HL-60 (cell line): ENCODE measurements around the gene TSC22D2.

Experiments
- DNase-seq, 2 experiments: peaks; one replicate each; pipeline ENCODE4 v3.0.0-alpha.2; 2010 to 2020; ENCODE audit warnings: low read depth in 1 of 2, low spot score in 1 of 2
- H3K27ac ChIP-seq: fragments of 250-450 bp; sonication (Bioruptor Pico); replicated peaks from 2 replicates; pipeline ENCODE4 v1.5.1; 2020; ENCODE audit warnings: mild to moderate bottlenecking, moderate library complexity
- H3K27me3 ChIP-seq: fragments of 250-450 bp; sonication (Bioruptor Pico); 2 replicates; pipeline ENCODE4 v1.5.1; 2021; ENCODE audit warnings: mild to moderate bottlenecking, moderate library complexity; ENCODE audit not compliant: insufficient read depth, poor library complexity, severe bottlenecking
- H3K4me3 ChIP-seq: replicated peaks from 2 replicates; pipeline ENCODE4 v1.5.1; 2011; ENCODE audit warnings: mild to moderate bottlenecking, control low read depth, low read length; ENCODE audit not compliant: insufficient read depth
- GABPA ChIP-seq: IDR thresholded peaks from 2 replicates; pipeline ENCODE4 v1.6.1; 2012; ENCODE audit warnings: low read depth
- POLR2AphosphoS5 ChIP-seq: IDR thresholded peaks from 2 replicates; pipeline ENCODE4 v1.6.1; 2012; ENCODE audit warnings: low read depth
- SPI1 ChIP-seq: IDR thresholded peaks from 2 replicates; pipeline ENCODE4 v1.6.1; 2012; ENCODE audit warnings: low read depth, mild to moderate bottlenecking, borderline replicate concordance
- TF ChIP-seq, protein P1 (sequence below): IDR thresholded peaks from one replicate; pipeline ENCODE4 v1.5.1; 2011; ENCODE audit warnings: low read length, control low read depth, inconsistent platforms; ENCODE audit not compliant: insufficient read depth
- TF ChIP-seq, protein P2 (sequence below): IDR thresholded peaks from 2 replicates; pipeline ENCODE4 v1.6.1; 2012; ENCODE audit warnings: low read depth; ENCODE audit not compliant: insufficient replicate concordance

TSC22D2 gene

DNA sequence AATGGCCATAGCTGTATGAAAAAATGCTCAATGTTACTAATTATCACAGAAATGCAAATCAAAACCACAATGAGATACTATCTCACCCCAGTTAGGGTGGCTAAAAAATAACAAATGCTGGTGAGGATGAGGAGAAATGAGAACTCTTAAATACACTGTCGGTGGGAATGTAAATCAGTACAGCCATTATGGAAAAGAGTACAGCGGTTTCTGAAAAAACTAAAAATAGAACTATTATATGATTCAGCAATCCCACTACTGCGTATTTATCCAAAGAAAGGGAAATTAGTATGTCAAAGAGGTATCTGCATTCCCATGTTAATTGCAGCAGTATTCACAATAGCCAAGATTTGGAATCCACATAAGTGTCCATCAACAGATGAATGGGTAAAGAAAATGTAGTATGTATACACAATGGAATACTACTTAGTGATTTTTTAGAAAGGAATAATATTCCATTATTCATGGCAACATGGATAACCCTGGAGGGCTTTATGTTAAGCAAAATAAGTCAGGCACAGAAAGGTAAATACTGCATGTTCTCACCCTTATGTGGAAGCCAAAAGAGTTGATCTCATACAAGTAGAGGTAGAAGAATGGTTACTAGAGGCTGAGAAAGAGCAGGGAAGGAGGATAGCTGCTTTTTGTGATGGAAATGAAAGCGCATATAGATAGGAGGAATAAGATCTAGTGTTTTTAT, 103.2 kb downstream of the TSC22D2 start:
- TF ChIP-seq, protein P1, sequence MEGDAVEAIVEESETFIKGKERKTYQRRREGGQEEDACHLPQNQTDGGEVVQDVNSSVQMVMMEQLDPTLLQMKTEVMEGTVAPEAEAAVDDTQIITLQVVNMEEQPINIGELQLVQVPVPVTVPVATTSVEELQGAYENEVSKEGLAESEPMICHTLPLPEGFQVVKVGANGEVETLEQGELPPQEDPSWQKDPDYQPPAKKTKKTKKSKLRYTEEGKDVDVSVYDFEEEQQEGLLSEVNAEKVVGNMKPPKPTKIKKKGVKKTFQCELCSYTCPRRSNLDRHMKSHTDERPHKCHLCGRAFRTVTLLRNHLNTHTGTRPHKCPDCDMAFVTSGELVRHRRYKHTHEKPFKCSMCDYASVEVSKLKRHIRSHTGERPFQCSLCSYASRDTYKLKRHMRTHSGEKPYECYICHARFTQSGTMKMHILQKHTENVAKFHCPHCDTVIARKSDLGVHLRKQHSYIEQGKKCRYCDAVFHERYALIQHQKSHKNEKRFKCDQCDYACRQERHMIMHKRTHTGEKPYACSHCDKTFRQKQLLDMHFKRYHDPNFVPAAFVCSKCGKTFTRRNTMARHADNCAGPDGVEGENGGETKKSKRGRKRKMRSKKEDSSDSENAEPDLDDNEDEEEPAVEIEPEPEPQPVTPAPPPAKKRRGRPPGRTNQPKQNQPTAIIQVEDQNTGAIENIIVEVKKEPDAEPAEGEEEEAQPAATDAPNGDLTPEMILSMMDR, result no peak
- no peak for TF ChIP-seq GABPA
- no peak for TF ChIP-seq POLR2AphosphoS5
- TF ChIP-seq, protein P2, sequence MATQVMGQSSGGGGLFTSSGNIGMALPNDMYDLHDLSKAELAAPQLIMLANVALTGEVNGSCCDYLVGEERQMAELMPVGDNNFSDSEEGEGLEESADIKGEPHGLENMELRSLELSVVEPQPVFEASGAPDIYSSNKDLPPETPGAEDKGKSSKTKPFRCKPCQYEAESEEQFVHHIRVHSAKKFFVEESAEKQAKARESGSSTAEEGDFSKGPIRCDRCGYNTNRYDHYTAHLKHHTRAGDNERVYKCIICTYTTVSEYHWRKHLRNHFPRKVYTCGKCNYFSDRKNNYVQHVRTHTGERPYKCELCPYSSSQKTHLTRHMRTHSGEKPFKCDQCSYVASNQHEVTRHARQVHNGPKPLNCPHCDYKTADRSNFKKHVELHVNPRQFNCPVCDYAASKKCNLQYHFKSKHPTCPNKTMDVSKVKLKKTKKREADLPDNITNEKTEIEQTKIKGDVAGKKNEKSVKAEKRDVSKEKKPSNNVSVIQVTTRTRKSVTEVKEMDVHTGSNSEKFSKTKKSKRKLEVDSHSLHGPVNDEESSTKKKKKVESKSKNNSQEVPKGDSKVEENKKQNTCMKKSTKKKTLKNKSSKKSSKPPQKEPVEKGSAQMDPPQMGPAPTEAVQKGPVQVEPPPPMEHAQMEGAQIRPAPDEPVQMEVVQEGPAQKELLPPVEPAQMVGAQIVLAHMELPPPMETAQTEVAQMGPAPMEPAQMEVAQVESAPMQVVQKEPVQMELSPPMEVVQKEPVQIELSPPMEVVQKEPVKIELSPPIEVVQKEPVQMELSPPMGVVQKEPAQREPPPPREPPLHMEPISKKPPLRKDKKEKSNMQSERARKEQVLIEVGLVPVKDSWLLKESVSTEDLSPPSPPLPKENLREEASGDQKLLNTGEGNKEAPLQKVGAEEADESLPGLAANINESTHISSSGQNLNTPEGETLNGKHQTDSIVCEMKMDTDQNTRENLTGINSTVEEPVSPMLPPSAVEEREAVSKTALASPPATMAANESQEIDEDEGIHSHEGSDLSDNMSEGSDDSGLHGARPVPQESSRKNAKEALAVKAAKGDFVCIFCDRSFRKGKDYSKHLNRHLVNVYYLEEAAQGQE, result no peak
- TF ChIP-seq SPI1, result no peak
- DNase-seq, result no peak
- Histone ChIP-seq H3K27me3 (no peaks in the 10 kb centered on the region), H3K4me3 (no peak overlapping the region), H3K27ac (no peak overlapping the region)

DNA sequence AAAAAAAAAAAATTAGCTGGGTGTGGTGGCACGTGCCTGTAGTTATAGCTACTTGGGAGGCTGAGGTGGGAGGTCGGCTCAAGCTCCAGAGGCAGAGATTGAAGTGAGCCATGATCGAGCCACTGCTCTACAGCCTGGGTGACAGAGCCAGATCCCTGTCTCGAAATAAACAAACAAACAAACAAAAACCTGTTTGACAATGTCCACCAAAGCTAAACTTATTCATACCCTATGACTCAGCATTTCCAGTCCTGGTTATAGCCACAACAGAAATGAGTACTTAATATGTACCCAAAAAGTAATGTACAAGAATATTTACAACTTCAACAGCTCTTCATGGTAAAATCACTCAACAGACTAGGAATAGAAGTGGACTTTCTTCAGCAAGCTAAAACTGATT, 107.1 kb downstream of the TSC22D2 start:
- no peak for DNase-seq
- Histone ChIP-seq H3K4me3 (no peak overlapping the region), H3K27me3 (no peaks in the 10 kb centered on the region), H3K27ac (no peak overlapping the region)
- no peak for TF ChIP-seq SPI1
- TF ChIP-seq GABPA, result no peak
- TF ChIP-seq, protein P1, result no peak
- TF ChIP-seq POLR2AphosphoS5, result no peak
